Measurements from ENCODE around the gene GNGT2. TPM values are rescaled to one million over a fixed set of nuclear protein-coding genes. Genes with fewer than 3 reads are reported as not detected.
"Not testable (repeated sequence)": the region's sequence is repeated elsewhere in the genome, so short reads cannot be mapped to it uniquely, and the experiment has no call there.

The GNGT2 gene
- polyA plus RNA-seq, 1 donor from 2014 or later: not detected

DNA sequence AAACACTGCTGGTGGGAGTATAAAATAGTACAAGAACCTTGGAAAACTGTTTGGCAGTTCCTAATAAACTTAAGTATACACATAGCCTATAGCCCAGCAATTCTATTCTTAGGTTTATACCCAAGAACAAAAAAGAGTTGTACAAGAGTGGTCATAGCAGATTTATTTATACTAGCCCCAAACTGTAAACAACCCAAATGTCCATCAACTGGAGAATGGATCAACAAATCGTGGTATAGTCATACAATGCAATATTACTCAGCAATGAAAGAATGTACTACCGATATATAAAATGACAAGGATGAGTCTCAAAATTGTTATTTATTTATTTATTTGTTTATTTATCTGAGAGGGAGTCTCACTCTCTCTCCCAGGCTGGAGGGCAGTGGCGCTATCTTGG is 23.1 kb downstream of the GNGT2 start:
- H2AFZ ChIP-seq (ENCODE audit: low read depth, low read length): no peak overlapping the region
- no peaks in the 10 kb centered on the region for H4K20me1 ChIP-seq (ENCODE audit: insufficient read depth)
- H3K36me3 ChIP-seq (ENCODE audit: insufficient read depth, low read length): no peaks in the 10 kb centered on the region
- H3K27me3 ChIP-seq (ENCODE audit: insufficient read depth, low read depth, low read length): no peaks in the 10 kb centered on the region
- H3K9me2 ChIP-seq (ENCODE audit: insufficient read depth, low read length): no peaks in the 10 kb centered on the region
- H3K9ac ChIP-seq (ENCODE audit: low read length): no peak overlapping the region
- no peak overlapping the region for H3K4me2 ChIP-seq (ENCODE audit: low read length)
- TF ChIP-seq CTCF (IDR thresholded peaks at IDR 0.05; ENCODE audit: poor library complexity, severe bottlenecking) (no peak), EZH2 (IDR thresholded peaks at IDR 0.05; ENCODE audit: borderline replicate concordance, insufficient read depth, low read length, poor library complexity, severe bottlenecking) (no peak), MXI1 (conservative IDR thresholded peaks at IDR 0.05; ENCODE audit: poor library complexity, severe bottlenecking) (no peak), POLR2AphosphoS5 (IDR thresholded peaks at IDR 0.05) (no peak), SMC3 (conservative IDR thresholded peaks at IDR 0.05; ENCODE audit: poor library complexity) (no peak), EP300 (conservative IDR thresholded peaks at IDR 0.05; ENCODE audit: poor library complexity, severe bottlenecking) (no peak), RAD21 (conservative IDR thresholded peaks at IDR 0.05) (no peak), TAF1 (IDR thresholded peaks at IDR 0.05; ENCODE audit: low read depth) (no peak)
- TF ChIP-seq, protein P1, sequence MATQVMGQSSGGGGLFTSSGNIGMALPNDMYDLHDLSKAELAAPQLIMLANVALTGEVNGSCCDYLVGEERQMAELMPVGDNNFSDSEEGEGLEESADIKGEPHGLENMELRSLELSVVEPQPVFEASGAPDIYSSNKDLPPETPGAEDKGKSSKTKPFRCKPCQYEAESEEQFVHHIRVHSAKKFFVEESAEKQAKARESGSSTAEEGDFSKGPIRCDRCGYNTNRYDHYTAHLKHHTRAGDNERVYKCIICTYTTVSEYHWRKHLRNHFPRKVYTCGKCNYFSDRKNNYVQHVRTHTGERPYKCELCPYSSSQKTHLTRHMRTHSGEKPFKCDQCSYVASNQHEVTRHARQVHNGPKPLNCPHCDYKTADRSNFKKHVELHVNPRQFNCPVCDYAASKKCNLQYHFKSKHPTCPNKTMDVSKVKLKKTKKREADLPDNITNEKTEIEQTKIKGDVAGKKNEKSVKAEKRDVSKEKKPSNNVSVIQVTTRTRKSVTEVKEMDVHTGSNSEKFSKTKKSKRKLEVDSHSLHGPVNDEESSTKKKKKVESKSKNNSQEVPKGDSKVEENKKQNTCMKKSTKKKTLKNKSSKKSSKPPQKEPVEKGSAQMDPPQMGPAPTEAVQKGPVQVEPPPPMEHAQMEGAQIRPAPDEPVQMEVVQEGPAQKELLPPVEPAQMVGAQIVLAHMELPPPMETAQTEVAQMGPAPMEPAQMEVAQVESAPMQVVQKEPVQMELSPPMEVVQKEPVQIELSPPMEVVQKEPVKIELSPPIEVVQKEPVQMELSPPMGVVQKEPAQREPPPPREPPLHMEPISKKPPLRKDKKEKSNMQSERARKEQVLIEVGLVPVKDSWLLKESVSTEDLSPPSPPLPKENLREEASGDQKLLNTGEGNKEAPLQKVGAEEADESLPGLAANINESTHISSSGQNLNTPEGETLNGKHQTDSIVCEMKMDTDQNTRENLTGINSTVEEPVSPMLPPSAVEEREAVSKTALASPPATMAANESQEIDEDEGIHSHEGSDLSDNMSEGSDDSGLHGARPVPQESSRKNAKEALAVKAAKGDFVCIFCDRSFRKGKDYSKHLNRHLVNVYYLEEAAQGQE (IDR thresholded peaks at IDR 0.05; ENCODE audit: borderline replicate concordance): no peak
- no peak overlapping the region for H3K27ac ChIP-seq (ENCODE audit: low read length)
- no peaks in the 10 kb centered on the region for H3K79me2 ChIP-seq (replicated peaks; ENCODE audit: insufficient read depth, low read length)
- H3K4me3 ChIP-seq (ENCODE audit: low read length): no peak overlapping the region
- H3F3A ChIP-seq (ENCODE audit: insufficient read depth, low read length, poor library complexity, severe bottlenecking): no peaks in the 10 kb centered on the region
- H3K9me3 ChIP-seq (ENCODE audit: low read length): no peaks in the 10 kb centered on the region

DNA sequence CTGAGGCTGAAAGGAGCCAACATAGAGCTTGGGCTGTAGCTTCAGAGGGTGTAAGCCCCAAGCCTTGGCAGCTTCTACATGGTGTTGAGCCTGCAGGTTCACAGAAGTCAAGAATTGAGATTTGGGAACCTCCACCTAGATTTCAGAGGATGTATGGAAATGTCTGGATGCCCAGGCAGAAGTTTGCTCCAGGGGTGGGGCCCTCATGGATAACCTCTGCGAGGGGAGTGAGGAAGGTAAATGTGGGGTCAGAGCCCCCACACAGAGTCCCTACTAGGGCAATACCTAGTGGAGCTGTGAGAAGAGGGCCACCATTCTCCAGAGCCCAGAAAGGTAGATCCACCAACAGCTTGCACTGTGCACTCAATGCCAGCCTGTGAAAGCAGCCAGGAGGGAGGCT is 25.0 kb downstream of the GNGT2 start:
- not testable (repeated sequence) for H3K4me3 ChIP-seq (ENCODE audit: low read length); H3K4me2 ChIP-seq (ENCODE audit: low read length); H3K9me2 ChIP-seq (ENCODE audit: insufficient read depth, low read length); H3F3A ChIP-seq (ENCODE audit: insufficient read depth, low read length, poor library complexity, severe bottlenecking); H3K36me3 ChIP-seq (ENCODE audit: insufficient read depth, low read length); H4K20me1 ChIP-seq (ENCODE audit: insufficient read depth); H3K27ac ChIP-seq (ENCODE audit: low read length); H3K79me2 ChIP-seq (replicated peaks; ENCODE audit: insufficient read depth, low read length); H3K9ac ChIP-seq (ENCODE audit: low read length); H2AFZ ChIP-seq (ENCODE audit: low read depth, low read length); H3K9me3 ChIP-seq (ENCODE audit: low read length); H3K27me3 ChIP-seq (ENCODE audit: insufficient read depth, low read depth, low read length)

DNA sequence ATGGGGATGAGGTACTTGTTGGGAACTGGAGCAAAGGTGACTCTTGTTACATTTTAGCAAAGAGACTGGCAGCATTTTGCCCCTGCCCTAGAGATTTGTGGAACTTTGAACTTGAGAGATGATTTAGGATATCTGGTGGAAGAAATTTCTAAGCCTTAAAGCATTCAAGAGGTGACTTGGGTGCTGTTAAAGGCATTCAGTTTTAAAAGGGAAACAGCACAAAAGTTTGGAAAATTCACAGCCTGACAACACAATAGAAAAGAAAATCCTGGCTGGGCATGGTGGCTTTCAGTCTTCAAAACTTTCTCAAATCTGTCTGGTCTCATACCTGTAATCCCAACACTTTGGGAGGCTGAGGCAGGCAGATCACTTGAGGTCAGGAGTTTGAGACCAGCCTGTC is 25.9 kb downstream of the GNGT2 start:
- H3K9me3 ChIP-seq (ENCODE audit: low read length); H3K36me3 ChIP-seq (ENCODE audit: insufficient read depth, low read length); H3K27me3 ChIP-seq (ENCODE audit: insufficient read depth, low read depth, low read length); H3K27ac ChIP-seq (ENCODE audit: low read length); H3K4me2 ChIP-seq (ENCODE audit: low read length); H3F3A ChIP-seq (ENCODE audit: insufficient read depth, low read length, poor library complexity, severe bottlenecking); H3K79me2 ChIP-seq (replicated peaks; ENCODE audit: insufficient read depth, low read length); H3K9ac ChIP-seq (ENCODE audit: low read length); H3K9me2 ChIP-seq (ENCODE audit: insufficient read depth, low read length); H4K20me1 ChIP-seq (ENCODE audit: insufficient read depth); H2AFZ ChIP-seq (ENCODE audit: low read depth, low read length); H3K4me3 ChIP-seq (ENCODE audit: low read length): not testable (repeated sequence)

Data from neural cell (in vitro differentiated cells).